LNCaP clone FGC (cell line): ENCODE results near the gene KCNT2.

ENCODE experiments used
- DNase-seq: peaks from one replicate; pipeline ENCODE4 v3.0.0-alpha.2; 2011; ENCODE audit warnings: low read depth
- H3K4me3 ChIP-seq: 2 replicates; pipeline ENCODE4 v1.5.1; 2011; ENCODE audit warnings: mild to moderate bottlenecking, low read depth, low read length, control low read depth
- TF ChIP-seq, protein P1 (sequence below): IDR thresholded peaks from 2 replicates; pipeline ENCODE4 v1.5.1; 2012; ENCODE audit warnings: mild to moderate bottlenecking; ENCODE audit not compliant: control insufficient read depth, insufficient read depth; ENCODE audit errors: extremely low read depth

The KCNT2 gene

GRCh38 chr1:196260270-196260669, 348.0 kb downstream of the KCNT2 start:
- TF ChIP-seq, protein P1, sequence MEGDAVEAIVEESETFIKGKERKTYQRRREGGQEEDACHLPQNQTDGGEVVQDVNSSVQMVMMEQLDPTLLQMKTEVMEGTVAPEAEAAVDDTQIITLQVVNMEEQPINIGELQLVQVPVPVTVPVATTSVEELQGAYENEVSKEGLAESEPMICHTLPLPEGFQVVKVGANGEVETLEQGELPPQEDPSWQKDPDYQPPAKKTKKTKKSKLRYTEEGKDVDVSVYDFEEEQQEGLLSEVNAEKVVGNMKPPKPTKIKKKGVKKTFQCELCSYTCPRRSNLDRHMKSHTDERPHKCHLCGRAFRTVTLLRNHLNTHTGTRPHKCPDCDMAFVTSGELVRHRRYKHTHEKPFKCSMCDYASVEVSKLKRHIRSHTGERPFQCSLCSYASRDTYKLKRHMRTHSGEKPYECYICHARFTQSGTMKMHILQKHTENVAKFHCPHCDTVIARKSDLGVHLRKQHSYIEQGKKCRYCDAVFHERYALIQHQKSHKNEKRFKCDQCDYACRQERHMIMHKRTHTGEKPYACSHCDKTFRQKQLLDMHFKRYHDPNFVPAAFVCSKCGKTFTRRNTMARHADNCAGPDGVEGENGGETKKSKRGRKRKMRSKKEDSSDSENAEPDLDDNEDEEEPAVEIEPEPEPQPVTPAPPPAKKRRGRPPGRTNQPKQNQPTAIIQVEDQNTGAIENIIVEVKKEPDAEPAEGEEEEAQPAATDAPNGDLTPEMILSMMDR = no peak
- DNase-seq = no peak
- H3K4me3 ChIP-seq = no peak overlapping the region

- no peak overlapping the region for H3K4me3 ChIP-seq
- no peak for DNase-seq
- TF ChIP-seq, protein P1 = no peak
Observed at GRCh38 chr1:196259316-196259715, 348.9 kb downstream of the KCNT2 start.

DNA sequence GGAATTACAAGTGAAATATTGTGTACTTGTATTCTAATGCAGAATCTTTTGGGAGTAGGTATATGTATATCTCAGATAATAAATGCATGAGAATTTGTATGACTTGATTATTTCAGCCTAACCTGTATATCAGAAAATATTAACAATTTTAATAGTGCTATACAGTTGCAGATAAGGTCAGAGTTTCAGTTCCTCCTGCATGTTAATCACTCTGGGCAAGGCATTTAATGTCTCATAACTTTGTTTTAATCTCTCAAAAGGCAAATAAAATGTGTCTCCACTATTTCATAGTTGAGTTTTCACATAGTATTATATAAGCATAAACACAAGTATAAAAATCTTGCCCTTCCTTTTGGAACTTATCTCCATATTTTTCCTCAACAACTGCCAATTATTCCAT, 352.5 kb downstream of the KCNT2 start:
- TF ChIP-seq, protein P1 = no peak
- H3K4me3 ChIP-seq = no peak overlapping the region
- no peak for DNase-seq

GRCh38 chr1:196229546-196229945, 378.7 kb downstream of the KCNT2 start:
- TF ChIP-seq, protein P1 = no peak

DNA sequence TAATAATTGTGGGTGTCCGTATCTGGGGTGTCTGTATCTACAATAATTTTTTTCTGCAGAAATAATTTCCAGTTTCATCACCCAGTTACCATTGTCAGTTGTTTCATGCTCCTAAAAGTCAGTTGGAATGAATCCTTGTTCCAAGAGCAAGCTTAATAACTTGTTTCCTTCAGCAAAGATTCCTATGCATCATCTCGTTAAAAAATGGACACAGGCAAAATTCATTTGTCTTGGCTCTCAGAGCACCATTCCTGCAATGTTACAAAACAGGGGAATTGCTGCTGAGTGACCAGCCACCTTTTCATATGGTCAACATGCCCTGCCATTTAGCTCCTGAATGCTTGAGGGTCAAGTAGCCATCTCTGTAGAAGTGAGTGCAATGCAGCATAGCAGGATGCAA, 393.4 kb downstream of the KCNT2 start:
- DNase-seq = no peak
- no peak overlapping the region for H3K4me3 ChIP-seq
- TF ChIP-seq, protein P1 = no peak

More at GRCh38 chr1:196229546-196229945, 378.7 kb downstream of the KCNT2 start:
- no peak for DNase-seq
- H3K4me3 ChIP-seq = no peak overlapping the region

GRCh38 chr1:196209983-196210382, 398.3 kb downstream of the KCNT2 start:
- TF ChIP-seq, protein P1 = no peak
- H3K4me3 ChIP-seq = no peak overlapping the region
- no peak for DNase-seq

- TF ChIP-seq, protein P1 = no peak
- DNase-seq = no peak
Observed at GRCh38 chr1:196209265-196209664, 399.0 kb downstream of the KCNT2 start.

More at GRCh38 chr1:196209265-196209664, 399.0 kb downstream of the KCNT2 start:
- no peak overlapping the region for H3K4me3 ChIP-seq
